Measurements from ENCODE around the gene CPVL.

Gene CPVL

GRCh38 chr7:29154076-29154475, 7.7 kb upstream of the CPVL start:
- DNase-seq: no peak

- no peak for DNase-seq
Measured at GRCh38 chr7:29150856-29151255, 4.5 kb upstream of the CPVL start.

GRCh38 chr7:29149036-29149435, 2.7 kb upstream of the CPVL start:
- no peak for DNase-seq

GRCh38 chr7:29147821-29148220, 1.5 kb upstream of the CPVL start:
- DNase-seq: no peak

GRCh38 chr7:29146888-29147609, 712 bp upstream of the CPVL start:
- DNase-seq: no peak

- DNase-seq: no peak
Measured at GRCh38 chr7:29145553-29146056, 732 bp downstream of the CPVL start.

- DNase-seq: no peak
Measured at GRCh38 chr7:29143751-29144150, 2.6 kb downstream of the CPVL start.

GRCh38 chr7:29142021-29142727, 4.2 kb downstream of the CPVL start:
- no peak for DNase-seq

GRCh38 chr7:29140873-29141468, 5.4 kb downstream of the CPVL start:
- no peak for DNase-seq

GRCh38 chr7:29139796-29140195, 6.5 kb downstream of the CPVL start:
- DNase-seq: no peak

- DNase-seq: no peak
Measured at GRCh38 chr7:29139191-29139590, 7.1 kb downstream of the CPVL start.

- DNase-seq: no peak
Measured at GRCh38 chr7:29138588-29138987, 7.7 kb downstream of the CPVL start.

- DNase-seq: no peak
Measured at GRCh38 chr7:29135846-29136245, 10.5 kb downstream of the CPVL start.

- DNase-seq: no peak
Measured at GRCh38 chr7:29132980-29133379, 13.4 kb downstream of the CPVL start.

GRCh38 chr7:29131678-29132077, 14.7 kb downstream of the CPVL start:
- no peak for DNase-seq

GRCh38 chr7:29130096-29130495, 16.2 kb downstream of the CPVL start:
- no peak for DNase-seq

- DNase-seq: no peak
Measured at GRCh38 chr7:29127527-29127926, 18.8 kb downstream of the CPVL start.

- DNase-seq: no peak
Measured at GRCh38 chr7:29126804-29127203, 19.5 kb downstream of the CPVL start.

- DNase-seq: no peak
Measured at GRCh38 chr7:29123626-29124190, 22.6 kb downstream of the CPVL start.

- no peak for DNase-seq
Measured at GRCh38 chr7:29122759-29123158, 23.6 kb downstream of the CPVL start.

- DNase-seq: no peak
Measured at GRCh38 chr7:29122081-29122480, 24.3 kb downstream of the CPVL start.

- no peak for DNase-seq
Measured at GRCh38 chr7:29120955-29121354, 25.4 kb downstream of the CPVL start.

- DNase-seq: no peak
Measured at GRCh38 chr7:29119538-29119937, 26.8 kb downstream of the CPVL start.

Data from activated naive CD4-positive, alpha-beta T cell treated with anti-CD3 and anti-CD28 coated beads, Interleukin-2, amount 50 U/mL, for 16 hours (primary cell).